ENCODE data around the gene TCN2. TPM values are rescaled to one million over a fixed set of nuclear protein-coding genes. Genes with fewer than 3 reads are reported as not detected.
A peak's percentile ranks its signal among the peaks of the same experiment; 100 is the strongest.
"Not testable (repeated sequence)": the region's sequence is repeated elsewhere in the genome, so short reads cannot be mapped to it uniquely, and the experiment has no call there.

Gene TCN2
- total RNA-seq, 6 experiments from 2014 or later, result 2.3 to 3.2 (median 2.9) TPM

DNA sequence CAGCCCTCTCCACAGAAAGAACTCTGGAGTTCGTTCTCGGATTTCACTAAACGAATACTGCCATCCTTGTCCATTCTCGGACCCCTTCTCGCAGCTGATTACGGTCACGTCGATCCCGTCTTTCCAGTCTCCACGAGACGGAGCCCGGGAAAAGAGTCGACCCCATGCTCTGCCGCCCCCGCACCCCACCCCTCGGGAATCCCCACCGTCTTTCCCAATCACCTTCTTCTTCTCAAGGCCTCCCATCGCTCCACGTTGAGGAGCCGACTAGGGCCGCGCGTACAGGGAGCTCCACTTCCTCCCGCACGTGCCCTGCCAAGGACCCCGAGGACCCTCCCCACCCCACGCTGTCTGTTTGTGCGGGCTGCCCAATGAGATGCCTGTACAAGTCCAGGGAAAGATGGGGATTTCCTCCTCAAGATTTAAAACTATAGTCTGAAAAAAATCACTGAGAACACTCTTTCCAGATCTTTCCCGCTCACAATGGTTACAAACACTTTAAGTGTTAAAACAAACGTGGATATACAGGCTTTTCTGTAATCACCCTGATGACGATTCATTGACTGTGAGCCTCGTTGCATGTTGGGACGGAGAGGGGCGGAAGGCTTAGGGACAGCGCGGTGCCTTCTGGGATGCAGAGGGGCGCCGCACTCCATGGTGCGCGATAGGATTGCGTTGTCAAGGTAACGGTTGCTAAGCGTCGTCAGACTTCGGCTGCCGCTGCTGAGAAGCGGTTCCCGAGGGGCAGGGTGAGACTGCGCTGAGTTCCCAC, 15.2 kb upstream of the TCN2 start, which contains the start of gene PES1:
PES1 (minus strand) TSS at position 323 of the 772 bp plus-strand sequence; CDS start at position 246, 77 bp downstream.
- TF ChIP-seq, protein P1, sequence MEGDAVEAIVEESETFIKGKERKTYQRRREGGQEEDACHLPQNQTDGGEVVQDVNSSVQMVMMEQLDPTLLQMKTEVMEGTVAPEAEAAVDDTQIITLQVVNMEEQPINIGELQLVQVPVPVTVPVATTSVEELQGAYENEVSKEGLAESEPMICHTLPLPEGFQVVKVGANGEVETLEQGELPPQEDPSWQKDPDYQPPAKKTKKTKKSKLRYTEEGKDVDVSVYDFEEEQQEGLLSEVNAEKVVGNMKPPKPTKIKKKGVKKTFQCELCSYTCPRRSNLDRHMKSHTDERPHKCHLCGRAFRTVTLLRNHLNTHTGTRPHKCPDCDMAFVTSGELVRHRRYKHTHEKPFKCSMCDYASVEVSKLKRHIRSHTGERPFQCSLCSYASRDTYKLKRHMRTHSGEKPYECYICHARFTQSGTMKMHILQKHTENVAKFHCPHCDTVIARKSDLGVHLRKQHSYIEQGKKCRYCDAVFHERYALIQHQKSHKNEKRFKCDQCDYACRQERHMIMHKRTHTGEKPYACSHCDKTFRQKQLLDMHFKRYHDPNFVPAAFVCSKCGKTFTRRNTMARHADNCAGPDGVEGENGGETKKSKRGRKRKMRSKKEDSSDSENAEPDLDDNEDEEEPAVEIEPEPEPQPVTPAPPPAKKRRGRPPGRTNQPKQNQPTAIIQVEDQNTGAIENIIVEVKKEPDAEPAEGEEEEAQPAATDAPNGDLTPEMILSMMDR (IDR thresholded peaks at IDR 0.05), result no peak; the same call in 1 of the 2 replicates
- peak; percentile 97 for DNase-seq
- H3K36me3 Mint-ChIP-seq (ENCODE audit: low read depth), result peaks cover 10% of the 10 kb centered on the region
- peaks cover 13% of the 10 kb centered on the region for H3K27me3 Mint-ChIP-seq (ENCODE audit: insufficient read depth)
- no peak within 1 kb of the TSS for H3K27ac Mint-ChIP-seq
- no peak within 1 kb of the TSS for H3K4me3 Mint-ChIP-seq
- no peaks in the 10 kb centered on the region for H3K9me3 Mint-ChIP-seq
- no peaks in the 10 kb centered on the region for H3K4me1 Mint-ChIP-seq (ENCODE audit: low read depth)

DNA sequence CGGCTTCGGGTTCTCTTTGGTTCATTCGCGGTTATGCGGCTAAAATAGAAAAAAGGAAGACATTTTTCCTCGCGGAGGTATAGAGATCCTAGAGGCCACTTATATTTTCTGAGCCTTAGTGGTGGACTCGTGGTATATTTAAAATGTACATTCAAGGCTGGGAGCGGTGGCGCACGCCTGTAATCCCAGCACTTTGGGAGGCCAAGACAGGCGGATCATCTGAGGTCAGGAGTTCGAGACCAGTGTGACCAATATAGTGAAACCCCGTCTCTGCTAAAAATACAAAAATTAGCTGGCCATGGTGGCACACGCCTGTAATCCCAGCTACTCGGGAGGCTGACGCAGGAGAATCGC, 14.6 kb upstream of the TCN2 start:
- not testable (repeated sequence) for H3K4me3 Mint-ChIP-seq, DNase-seq

DNA sequence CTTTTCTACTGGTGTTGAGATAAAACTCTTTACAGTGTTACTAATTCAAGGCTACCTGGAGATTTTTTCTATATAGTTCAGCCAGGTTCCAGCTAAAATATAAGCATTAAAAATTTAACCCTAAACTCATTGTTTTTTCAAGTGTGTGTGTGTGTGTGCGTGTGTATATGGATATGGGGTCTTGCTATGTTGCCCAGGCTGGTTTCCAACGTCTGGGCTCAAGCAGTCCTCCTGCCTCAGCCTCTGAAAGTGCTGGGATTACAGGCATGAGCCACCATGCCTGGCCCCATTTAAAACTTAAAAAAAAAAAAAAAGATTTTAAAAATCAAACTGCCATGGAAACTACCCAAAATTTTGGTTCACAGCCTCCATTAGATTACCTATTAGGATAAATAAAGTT, 10.8 kb upstream of the TCN2 start:
- Mint-ChIP-seq H3K4me1 (ENCODE audit: low read depth) (no peaks in the 10 kb centered on the region), H3K9me3 (no peaks in the 10 kb centered on the region), H3K4me3 (no peak overlapping the region), H3K36me3 (ENCODE audit: low read depth) (peaks cover 3% of the 10 kb centered on the region; the same call in 1 of the 2 replicates), H3K27me3 (ENCODE audit: insufficient read depth) (peaks cover 13% of the 10 kb centered on the region), H3K27ac (no peak overlapping the region)
- DNase-seq, result no peak
- TF ChIP-seq, protein P1 (IDR thresholded peaks at IDR 0.05), result no peak

More for the DNA sequence above, 14.6 kb upstream of the TCN2 start:
- H3K36me3 Mint-ChIP-seq (ENCODE audit: low read depth); H3K4me1 Mint-ChIP-seq (ENCODE audit: low read depth); H3K27ac Mint-ChIP-seq; H3K9me3 Mint-ChIP-seq: not testable (repeated sequence)
- peaks cover 13% of the 10 kb centered on the region for H3K27me3 Mint-ChIP-seq (ENCODE audit: insufficient read depth)

DNA sequence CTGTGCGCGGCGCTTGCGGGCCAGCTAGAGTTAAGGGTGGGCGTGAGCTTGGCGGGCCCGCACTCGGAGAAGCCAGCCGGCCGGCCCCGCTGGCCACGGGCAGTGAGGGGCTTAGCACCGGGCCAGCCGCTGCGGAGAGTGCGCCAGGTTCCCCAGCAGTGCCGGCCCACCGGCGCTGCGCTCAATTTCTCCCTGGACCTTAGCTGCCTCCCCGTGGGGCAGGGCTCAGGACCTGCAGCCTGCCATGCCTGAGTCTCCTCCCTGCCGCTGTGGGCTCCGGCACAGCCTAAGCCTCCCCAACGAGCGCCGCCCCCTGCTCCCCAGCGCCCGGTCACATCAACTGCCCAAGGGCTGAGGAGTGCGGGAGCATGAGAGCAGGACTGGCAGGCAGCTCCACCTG, 10.1 kb upstream of the TCN2 start:
- peaks cover 3% of the 10 kb centered on the region; the same call in 1 of the 2 replicates for H3K36me3 Mint-ChIP-seq (ENCODE audit: low read depth)
- no peak for DNase-seq
- no peak overlapping the region for H3K4me3 Mint-ChIP-seq
- H3K27ac Mint-ChIP-seq, result no peak overlapping the region
- no peaks in the 10 kb centered on the region for H3K9me3 Mint-ChIP-seq
- peaks cover 16% of the 10 kb centered on the region for H3K27me3 Mint-ChIP-seq (ENCODE audit: insufficient read depth)
- no peaks in the 10 kb centered on the region for H3K4me1 Mint-ChIP-seq (ENCODE audit: low read depth)
- TF ChIP-seq, protein P1 (IDR thresholded peaks at IDR 0.05), result no peak

DNA sequence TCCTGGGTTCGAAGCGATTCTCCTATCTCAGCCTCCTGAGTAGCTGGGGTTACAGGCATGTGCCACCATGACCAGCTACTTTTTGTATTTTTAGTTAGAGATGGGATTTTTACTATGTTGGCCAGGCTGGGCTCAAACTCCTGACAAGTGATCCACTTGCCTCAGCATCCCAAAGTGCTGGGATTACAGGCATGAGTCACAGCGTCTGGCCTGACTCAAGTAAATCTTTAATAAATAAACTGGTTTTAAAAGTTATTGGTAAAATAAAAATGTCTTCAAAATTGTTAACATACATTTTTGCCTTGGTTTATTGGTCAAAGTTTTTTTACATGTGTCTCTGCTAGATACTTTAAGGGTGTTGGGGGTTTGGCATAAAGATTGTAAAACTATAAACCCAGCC, 8.0 kb upstream of the TCN2 start:
- TF ChIP-seq, protein P1 (IDR thresholded peaks at IDR 0.05), result no peak
- DNase-seq, result no peak
- Mint-ChIP-seq H3K4me1 (ENCODE audit: low read depth) (no peaks in the 10 kb centered on the region), H3K9me3 (no peaks in the 10 kb centered on the region), H3K27me3 (ENCODE audit: insufficient read depth) (peaks cover 14% of the 10 kb centered on the region), H3K4me3 (no peak overlapping the region), H3K36me3 (ENCODE audit: low read depth) (peaks cover 3% of the 10 kb centered on the region; the same call in 1 of the 2 replicates), H3K27ac (no peak overlapping the region)

DNA sequence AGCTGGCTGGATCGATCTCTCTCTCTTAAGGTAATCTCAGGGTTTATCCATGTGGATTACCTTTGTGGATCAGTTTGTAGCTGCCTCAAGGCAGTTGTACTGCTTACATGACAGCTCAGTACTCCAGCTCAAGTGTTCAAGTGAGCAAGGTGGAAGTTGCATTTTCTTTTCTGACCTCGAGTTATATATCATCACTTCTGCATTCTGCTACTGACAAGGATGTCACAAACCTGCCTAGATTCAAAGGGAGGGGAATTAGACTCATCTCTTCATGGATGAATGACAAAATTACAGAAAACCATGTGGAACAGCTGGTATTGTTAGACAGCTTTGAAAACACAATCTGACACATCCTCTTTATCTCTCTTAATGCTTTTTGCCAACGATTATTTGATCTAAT, 6.1 kb upstream of the TCN2 start:
- Mint-ChIP-seq H3K9me3 (no peaks in the 10 kb centered on the region), H3K27ac (no peak overlapping the region), H3K36me3 (ENCODE audit: low read depth) (peaks cover 3% of the 10 kb centered on the region; the same call in 1 of the 2 replicates), H3K4me3 (no peak overlapping the region), H3K27me3 (ENCODE audit: insufficient read depth) (peaks cover 5% of the 10 kb centered on the region), H3K4me1 (ENCODE audit: low read depth) (peaks cover 7% of the 10 kb centered on the region)
- DNase-seq, result no peak
- TF ChIP-seq, protein P1 (IDR thresholded peaks at IDR 0.05), result no peak
